Measurements from ENCODE around the gene DNAH1. TPM values are rescaled to one million over a fixed set of nuclear protein-coding genes. Genes with fewer than 3 reads are reported as not detected.

DNAH1 gene
- total and polyA plus RNA-seq, 2 of the 13 experiments (the other 11 are each of a cell fraction or from before 2014, with no cell fraction given) = 0.64 to 3.5 TPM

- TF ChIP-seq AKNA (CRISPR knock-in tag; IDR thresholded peaks at IDR 0.05; ENCODE audit: borderline replicate concordance) = 0 out of 2 replicates have a peak, but pooled peaks have one; percentile 9
- no peak for TF ChIP-seq ZNF703 (CRISPR knock-in tag; IDR thresholded peaks at IDR 0.05; ENCODE audit: borderline replicate concordance)
- TF ChIP-seq HNRNPUL1 (IDR thresholded peaks at IDR 0.05; ENCODE audit: low read depth, low read length) = no peak
- TF ChIP-seq AHDC1 (CRISPR knock-in tag; IDR thresholded peaks at IDR 0.05; ENCODE audit: borderline replicate concordance) = 0 out of 2 replicates have a peak, but pooled peaks have one; percentile 50
- TF ChIP-seq ETV6 (CRISPR knock-in tag; conservative IDR thresholded peaks at IDR 0.05) = 0 out of 2 replicates have a peak, but pooled peaks have one; percentile 23
- TF ChIP-seq ZNF766 (CRISPR knock-in tag; IDR thresholded peaks at IDR 0.05; ENCODE audit: borderline replicate concordance) = 0 out of 2 replicates have a peak, but pooled peaks have one; percentile 30
- no peak; the same call in 1 of the 2 replicates for TF ChIP-seq YEATS2 (CRISPR knock-in tag; IDR thresholded peaks at IDR 0.05; ENCODE audit: borderline replicate concordance)
- TF ChIP-seq CSRNP2 (CRISPR knock-in tag; conservative IDR thresholded peaks at IDR 0.05; ENCODE audit: low read depth) = no peak
- TF ChIP-seq MIER2 (CRISPR knock-in tag; IDR thresholded peaks at IDR 0.05) = 0 out of 2 replicates have a peak, but pooled peaks have one; percentile 48
- no peak for TF ChIP-seq LBX2 (CRISPR knock-in tag; IDR thresholded peaks at IDR 0.05; ENCODE audit: borderline replicate concordance)
- TF ChIP-seq FIP1L1 (IDR thresholded peaks at IDR 0.05; ENCODE audit: borderline replicate concordance, insufficient read depth, low read depth, low read length) = no peak
- no peak for TF ChIP-seq RFX1 (IDR thresholded peaks at IDR 0.05)
- 0 out of 2 replicates have a peak, but pooled peaks have one; percentile 56 for TF ChIP-seq ZNF775 (CRISPR knock-in tag; IDR thresholded peaks at IDR 0.05; ENCODE audit: borderline replicate concordance)
- TF ChIP-seq ZNF33A (CRISPR knock-in tag; IDR thresholded peaks at IDR 0.05; ENCODE audit: borderline replicate concordance) = no peak
These were observed 26.1 kb upstream of the DNAH1 start (continued) for GRCh38 chr3:52289747-52290595.
